HG03045 (cell line): ENCODE data around the gene SERF1B.
"Not testable (repeated sequence)": the region's sequence is repeated elsewhere in the genome, so short reads cannot be mapped to it uniquely, and the experiment has no call there.

ENCODE experiments used
- ATAC-seq: cut with Tn5 transposase; IDR thresholded peaks from one replicate; pipeline ENCODE4 v1.9.1; 2021; ENCODE audit warnings: mild to moderate bottlenecking, moderate library complexity; ENCODE audit not compliant: unreplicated experiment

SERF1B gene

DNA sequence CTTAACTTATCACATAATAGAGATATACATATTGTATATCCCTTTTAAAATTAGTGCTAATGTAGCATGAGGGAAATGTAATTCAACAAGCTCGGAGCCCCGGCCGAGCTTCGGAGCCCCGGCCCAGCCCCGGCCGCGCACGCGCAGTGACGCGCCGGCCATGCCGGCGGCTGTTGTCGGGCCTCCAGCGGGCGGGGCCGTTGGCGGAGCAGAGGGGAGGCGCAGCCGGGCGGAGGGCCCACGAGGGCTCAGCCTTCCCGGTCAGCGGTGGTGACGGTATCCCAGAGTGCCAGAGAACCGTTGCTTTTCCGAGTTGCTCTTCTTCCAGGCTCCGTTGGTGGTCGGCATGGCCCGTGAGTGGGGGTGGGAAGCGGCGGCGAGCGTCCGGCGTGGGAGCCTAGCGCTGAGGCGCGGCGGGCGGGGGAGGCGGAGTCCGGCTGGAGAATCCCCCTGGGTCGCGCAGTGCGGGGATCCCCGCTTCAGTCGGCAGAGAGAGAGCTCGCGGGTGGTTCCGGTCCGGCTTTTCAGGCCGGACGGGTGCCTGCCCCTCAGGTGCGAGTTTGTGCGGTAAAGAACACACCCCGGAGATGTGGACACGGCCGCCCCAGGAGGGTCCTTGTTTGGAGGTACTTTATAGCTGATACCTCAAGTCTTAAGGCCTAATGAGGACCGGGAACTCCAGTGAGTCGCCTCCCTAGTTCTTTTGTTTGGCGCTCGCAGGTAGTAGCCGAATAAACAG, at the start of gene SERF1B:
SERF1B (plus strand) TSS at position 146 of the 739 bp plus-strand sequence; CDS start at position 347, 201 bp downstream.
- ATAC-seq = peak; percentile 94

DNA sequence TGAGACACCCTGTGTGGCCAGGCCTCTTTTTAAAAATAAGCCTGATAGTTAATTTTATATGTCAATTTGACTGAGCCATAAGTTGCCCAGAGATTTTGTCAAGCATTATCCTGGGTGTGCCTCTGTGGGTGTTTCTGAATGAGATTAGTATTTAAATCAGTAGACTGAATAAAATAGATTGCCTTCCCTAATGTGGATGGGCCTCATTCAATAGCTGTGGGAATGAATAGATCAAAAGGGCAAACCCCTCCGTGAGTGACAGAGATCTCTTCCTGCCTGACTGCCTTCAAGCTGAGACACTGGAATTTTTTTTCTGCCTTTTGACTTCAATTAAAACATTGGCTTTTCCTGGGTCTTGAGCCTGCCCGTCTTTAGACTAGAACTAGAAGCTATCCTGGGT, 33.3 kb upstream of the SERF1B start:
- not testable (repeated sequence) for ATAC-seq

DNA sequence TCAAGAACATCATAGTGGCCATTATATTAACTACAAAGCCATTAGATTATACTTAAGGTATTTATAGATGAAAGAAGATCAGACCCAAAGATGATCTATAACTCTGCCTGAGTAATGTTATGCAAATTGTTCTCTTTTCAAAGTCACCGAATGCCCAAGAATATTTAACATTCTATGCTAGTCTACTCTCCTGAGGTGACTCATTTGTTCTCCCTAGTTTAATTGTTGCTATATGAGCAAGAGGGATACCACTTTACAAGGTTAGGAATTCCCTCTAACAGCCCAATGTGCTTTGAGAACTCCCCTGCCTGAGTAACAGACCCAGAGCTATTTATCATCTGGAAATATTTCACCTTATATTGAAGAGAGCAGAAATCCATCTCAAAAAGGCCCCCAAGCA, 29.5 kb upstream of the SERF1B start:
- not testable (repeated sequence) for ATAC-seq

DNA sequence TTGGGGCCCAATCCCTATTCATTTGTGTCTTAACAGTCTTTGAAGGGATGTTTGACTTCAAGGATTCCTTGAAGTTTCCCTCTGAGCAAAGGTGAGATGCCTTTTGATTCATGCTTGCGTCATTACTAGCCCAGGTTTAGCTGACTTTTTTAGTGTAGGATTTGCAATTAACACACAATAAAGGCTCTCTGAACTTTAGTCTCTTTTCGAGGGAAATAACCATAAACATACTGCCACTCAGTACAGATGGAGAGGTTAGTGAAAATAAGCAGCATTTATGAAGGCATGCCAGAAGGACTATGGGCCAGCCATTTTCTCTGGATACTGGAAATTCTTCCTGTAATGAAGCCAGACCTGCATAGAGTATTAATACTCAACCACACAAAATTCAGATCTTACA, 4.4 kb upstream of the SERF1B start:
- ATAC-seq = not testable (repeated sequence)

DNA sequence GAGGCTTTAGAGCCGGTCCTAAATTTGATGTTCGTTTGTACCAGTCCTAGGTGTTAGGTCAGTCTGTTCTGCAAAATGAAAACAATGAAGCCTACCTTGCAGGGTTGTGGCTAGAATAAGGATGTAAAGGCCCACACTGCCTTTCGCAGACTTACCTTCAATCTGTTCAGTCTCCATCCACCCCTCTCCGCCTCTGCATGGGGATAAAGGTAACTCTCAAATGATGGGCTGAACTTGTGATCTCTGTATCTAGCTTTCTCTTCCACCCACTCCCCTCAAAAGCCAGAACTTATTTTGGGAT, 744 bp downstream of the SERF1B start:
- peak; percentile 14 for ATAC-seq

DNA sequence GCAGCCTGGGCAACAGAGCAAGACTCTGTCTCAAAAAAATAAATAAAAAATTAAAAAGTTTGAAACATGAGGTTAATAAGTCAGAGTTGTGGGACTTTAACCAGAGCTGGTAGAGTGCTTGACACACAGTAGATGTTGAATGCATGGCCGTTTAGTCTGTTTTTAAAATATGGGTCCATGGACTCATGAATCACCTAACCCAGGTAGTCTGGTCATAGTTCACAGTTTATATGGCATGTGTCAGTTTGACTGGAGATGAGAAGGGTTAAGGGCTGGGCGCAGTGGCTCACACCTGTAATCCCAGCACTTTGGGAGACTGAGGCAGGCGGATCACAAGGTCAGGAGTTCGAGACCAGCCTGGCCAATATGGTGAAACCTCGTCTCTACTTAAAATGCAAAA, 6.2 kb downstream of the SERF1B start:
- not testable (repeated sequence) for ATAC-seq

DNA sequence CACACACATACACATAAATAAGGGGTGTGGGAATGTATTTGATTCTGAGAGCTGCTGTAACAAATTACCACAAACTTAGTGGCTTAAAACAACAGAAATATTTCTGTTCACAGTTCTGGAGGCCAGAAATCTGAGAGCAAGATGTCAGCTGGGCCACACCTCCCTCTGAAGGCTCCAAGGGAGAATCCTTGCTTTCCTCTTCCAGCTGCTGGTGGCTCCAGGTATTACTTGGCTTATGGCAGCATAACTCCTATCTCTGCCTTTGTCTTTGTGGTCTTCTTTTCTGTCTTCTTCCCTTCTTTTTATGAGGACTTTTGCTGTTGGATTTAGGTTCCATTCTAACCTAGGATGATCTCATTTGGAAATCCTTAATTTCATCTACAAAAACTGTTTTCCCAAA, 16.4 kb downstream of the SERF1B start:
- ATAC-seq = not testable (repeated sequence)

DNA sequence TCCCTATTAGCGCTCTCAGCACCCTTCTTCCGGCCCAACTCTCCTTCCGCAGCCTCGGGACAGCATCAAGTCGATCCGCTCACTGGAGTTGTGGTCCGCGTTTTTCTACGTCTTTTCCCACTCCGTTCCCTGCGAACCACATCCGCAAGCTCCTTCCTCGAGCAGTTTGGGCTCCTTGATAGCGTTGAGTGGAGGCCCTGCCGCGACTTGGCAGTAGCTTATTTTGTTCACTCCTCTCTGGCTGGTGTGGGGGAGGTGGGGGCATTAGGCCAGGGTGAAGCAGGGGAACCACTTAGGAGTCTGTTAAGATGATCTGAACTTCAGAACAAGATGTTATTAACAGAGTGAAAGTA, 24.7 kb downstream of the SERF1B start:
- not testable (repeated sequence) for ATAC-seq

DNA sequence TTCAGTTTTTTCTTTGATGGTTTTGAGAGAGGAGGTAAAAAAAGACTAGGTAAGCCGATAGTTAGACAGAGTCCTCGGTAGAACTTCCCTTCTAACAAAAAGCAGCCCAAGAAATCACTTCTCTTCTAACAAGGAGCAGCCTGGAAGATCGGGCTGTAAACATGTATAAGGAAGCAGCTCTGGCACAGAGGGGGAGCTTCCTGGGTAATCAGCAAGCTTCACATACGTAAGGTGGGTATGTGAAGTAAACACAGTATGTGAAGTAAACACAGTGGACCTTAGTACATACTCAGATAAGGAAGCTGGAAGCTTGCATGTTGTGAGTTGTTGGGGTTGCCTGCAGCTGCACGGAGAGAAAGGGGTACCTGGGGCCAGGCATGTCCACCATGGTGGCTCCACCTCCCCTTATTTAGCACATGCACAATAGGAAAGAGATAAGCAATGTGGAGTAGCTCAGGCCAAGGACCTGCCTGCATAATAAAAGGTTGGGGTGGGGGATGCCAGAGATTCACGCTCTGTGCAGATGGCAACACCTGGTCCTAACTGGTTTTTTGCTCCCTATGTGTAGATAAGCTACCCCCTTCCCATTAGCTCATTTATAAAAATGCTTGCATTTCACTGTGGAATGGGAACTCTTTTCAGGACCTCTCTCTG, 31.4 kb downstream of the SERF1B start:
- not testable (repeated sequence) for ATAC-seq

DNA sequence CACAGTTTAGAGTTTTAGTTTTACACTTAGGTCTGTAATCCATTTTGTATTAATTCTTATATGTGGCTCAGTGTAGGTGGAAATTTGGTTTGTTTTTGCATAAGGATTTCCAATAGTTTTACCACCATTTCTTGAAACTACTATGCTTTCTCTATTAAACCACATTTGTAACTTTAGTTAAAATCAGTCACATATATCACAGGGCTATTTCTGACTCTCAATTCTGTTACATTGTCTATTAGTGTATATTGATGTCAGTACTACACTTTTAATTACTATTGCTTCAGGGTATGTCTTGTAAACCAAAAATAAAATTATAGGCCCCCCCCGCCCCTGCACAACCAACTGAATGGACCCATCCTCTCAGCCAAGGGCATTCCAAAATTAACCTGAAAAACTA, 32.1 kb downstream of the SERF1B start:
- ATAC-seq = not testable (repeated sequence)

DNA sequence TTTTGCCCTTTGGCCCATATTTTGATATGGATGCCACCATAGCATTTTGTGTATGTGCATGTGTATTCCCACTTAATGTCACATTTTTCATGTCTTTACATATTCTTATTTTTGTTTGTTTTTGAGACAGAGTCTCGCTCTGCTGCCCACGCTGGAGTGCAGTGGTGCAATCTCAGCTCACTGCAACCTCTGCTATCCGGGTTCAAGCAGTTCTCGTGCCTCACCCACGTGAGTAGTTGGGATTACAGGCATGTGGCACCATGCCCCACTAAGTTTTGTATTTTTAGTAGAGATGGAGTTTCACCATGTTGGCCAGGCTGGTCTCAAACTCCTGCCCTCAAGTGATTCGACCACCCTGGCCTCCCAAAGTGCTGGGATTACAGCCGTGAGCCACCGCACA, 52.6 kb downstream of the SERF1B start:
- not testable (repeated sequence) for ATAC-seq

DNA sequence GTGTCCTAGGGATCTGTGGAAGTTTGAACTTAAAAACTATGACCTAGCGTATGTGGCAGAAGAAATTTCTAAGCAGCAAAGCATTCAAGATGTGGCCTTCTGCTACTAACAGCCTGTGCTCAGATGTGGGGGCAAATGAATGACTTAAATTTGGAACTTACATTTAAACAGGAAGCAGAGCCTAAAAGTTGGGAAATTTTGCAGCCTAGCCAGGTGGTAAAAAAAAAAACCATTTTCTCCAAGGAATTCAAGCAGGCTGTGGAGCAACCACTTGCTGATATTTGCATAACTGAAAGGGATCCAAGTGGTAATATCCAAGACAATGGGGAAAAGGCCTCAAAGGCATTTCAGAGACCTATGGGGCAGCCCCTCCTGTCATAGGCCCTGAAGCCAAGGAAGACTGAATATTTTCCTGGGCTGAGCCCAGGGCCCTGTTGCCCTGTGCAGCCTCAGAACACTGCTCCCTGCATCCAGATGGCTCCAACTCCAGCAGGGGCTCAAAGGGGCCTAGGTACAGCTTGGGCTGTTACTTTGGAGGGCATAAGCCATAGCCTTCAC, 63.9 kb downstream of the SERF1B start:
- not testable (repeated sequence) for ATAC-seq

DNA sequence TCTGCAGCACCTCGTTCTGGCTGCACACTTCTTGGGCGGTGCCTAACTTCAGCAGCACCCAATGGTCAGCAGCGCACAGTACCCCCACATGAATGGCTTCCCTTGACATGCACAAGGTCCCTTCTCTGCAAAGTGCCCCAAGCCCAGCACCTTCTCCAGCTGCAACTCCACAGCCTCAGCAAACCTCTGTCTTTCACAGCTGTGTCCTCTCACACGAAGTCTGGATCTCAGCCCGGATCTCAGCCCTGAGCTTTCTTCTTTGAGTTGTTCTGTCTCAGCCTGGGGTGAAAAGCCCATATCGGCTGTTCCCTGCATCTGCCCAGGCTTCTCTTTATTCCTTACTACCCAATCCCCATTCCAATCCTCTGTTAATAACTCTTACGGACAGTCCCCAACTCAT, 66.7 kb downstream of the SERF1B start:
- not testable (repeated sequence) for ATAC-seq
